ENCODE data around the gene GPR132. TPM values are rescaled to one million over a fixed set of nuclear protein-coding genes. Genes with fewer than 3 reads are reported as not detected.
A peak's percentile ranks its signal among the peaks of the same experiment; 100 is the strongest.

Gene GPR132
- total RNA-seq, 2 experiments from 2014 or later: 15.1 to 16.4 TPM

DNA sequence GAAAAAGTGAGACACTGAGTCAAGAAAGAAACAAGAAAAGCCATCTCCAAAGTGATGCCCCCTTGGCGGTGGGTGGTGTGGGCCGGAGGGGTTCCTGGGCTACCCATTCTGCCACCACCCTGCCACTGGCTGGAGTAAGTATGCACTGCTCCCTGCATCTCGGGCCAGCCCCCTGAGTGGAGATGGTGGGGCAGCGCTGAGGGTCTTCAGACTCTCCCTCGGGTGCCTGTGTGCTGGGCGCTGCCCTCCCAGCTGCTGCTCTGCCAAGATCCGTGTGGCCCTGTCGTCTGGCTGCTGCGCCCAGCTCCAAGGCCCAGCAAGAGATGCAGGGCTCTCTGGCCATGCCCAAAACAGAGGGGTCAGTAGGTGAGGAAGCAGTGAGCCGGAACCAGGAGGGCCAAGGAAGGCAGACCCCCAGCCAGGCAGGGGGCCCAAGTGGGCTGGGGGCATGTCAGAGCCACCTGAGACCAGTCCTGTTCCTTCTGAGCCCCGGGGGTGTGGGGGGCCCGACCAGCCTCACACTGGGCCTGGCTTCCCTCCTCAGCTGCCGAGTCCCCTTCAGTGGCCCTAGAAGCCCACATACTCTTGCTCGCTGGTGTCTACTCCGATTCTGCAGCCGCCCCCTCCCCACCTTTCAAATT, 5.2 kb downstream of the GPR132 start:
- intact Hi-C loops (cut with micrococcal nuclease): no loop called here
- Mint-ChIP-seq H3K27me3 (no peaks in the 10 kb centered on the region), H3K4me3 (peak overlapping the region; percentile 86), H3K36me3 (ENCODE audit: low read depth) (peaks cover 31% of the 10 kb centered on the region), H3K4me1 (ENCODE audit: low read depth) (peaks cover 50% of the 10 kb centered on the region), H3K9me3 (no peaks in the 10 kb centered on the region), H3K27ac (peak overlapping the region; percentile 96)
- TF ChIP-seq, protein P1, sequence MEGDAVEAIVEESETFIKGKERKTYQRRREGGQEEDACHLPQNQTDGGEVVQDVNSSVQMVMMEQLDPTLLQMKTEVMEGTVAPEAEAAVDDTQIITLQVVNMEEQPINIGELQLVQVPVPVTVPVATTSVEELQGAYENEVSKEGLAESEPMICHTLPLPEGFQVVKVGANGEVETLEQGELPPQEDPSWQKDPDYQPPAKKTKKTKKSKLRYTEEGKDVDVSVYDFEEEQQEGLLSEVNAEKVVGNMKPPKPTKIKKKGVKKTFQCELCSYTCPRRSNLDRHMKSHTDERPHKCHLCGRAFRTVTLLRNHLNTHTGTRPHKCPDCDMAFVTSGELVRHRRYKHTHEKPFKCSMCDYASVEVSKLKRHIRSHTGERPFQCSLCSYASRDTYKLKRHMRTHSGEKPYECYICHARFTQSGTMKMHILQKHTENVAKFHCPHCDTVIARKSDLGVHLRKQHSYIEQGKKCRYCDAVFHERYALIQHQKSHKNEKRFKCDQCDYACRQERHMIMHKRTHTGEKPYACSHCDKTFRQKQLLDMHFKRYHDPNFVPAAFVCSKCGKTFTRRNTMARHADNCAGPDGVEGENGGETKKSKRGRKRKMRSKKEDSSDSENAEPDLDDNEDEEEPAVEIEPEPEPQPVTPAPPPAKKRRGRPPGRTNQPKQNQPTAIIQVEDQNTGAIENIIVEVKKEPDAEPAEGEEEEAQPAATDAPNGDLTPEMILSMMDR (IDR thresholded peaks at IDR 0.05): no peak
- DNase-seq (peak; percentile 49), ATAC-seq (peak; percentile 4)
- CTCF ChIA-PET: interaction anchor here (1.0 to 10.0 kb wide), 10 partner anchors 12 to 85 kb away, joined by 3 to 72 read pairs (median 8); partner anchors contain the start of gene CLBA1
- POLR2A ChIA-PET: interaction anchor here (0.6 to 4.6 kb wide), 7 partner anchors 10 to 1514 kb away, joined by 3 to 33 read pairs (median 6); partner anchors contain the start of gene PACS2

DNA sequence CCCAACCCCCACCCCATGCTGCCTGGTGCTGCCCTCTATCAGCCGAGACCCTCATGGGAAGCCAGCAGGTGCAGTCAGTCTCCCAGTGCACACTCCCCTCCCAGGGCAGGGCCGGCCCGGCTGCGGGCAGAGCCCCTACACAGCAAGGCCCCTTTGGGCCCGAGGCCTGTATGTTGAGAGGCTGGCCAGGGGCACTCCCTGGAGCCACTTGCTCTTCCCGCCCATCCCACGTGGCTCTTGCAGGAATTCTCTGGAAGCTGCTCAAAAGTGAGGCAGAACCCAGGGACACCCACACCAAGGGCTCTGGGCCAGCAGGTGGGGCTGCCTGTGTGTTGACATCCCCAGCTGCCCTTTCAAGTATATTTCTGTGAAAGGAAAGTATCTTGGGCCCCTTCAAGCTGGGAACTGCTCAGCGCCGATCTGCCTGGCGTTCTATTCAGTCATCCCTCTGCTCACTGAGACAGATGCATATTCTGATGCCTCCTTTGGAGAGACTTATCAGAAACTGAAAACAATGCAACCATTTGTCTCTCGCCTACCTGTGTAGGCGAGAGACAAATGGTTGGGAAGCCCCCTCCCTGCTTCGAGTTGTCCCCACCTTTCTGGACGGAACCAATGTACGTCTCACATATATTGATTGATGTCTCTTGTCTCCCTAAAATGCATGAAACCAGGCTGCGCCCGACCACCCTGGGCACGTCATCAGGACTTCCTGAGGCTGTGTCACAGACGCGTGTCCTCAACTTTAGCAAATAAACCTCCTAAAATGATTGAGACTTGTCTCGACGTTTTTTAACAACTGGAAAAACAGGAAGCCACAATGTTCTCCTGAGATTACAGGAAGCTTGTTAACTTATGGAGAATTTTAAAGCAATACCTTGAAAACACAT, 6.0 kb downstream of the GPR132 start:
- H3K4me1 Mint-ChIP-seq (ENCODE audit: low read depth): peaks cover 50% of the 10 kb centered on the region
- intact Hi-C loops (cut with micrococcal nuclease): no loop called here
- peak; percentile 65 for ATAC-seq
- ChIA-PET POLR2A (interaction anchor here (0.6 to 4.6 kb wide), 9 partner anchors 8 to 1515 kb away, joined by 3 to 33 read pairs (median 6); partner anchors contain the start of genes CDCA4 and PACS2), CTCF (interaction anchor here (0.9 to 10.0 kb wide), 11 partner anchors 12 to 85 kb away, joined by 3 to 72 read pairs (median 6); partner anchors contain the start of gene CLBA1)
- H3K4me3 Mint-ChIP-seq: peak overlapping the region; percentile 86
- no peaks in the 10 kb centered on the region for H3K27me3 Mint-ChIP-seq
- H3K9me3 Mint-ChIP-seq: no peaks in the 10 kb centered on the region
- H3K27ac Mint-ChIP-seq: peak overlapping the region; percentile 96
- peak; percentile 90 for DNase-seq
- TF ChIP-seq, protein P1 (IDR thresholded peaks at IDR 0.05): peak; percentile 34
- peaks cover 28% of the 10 kb centered on the region for H3K36me3 Mint-ChIP-seq (ENCODE audit: low read depth)

DNA sequence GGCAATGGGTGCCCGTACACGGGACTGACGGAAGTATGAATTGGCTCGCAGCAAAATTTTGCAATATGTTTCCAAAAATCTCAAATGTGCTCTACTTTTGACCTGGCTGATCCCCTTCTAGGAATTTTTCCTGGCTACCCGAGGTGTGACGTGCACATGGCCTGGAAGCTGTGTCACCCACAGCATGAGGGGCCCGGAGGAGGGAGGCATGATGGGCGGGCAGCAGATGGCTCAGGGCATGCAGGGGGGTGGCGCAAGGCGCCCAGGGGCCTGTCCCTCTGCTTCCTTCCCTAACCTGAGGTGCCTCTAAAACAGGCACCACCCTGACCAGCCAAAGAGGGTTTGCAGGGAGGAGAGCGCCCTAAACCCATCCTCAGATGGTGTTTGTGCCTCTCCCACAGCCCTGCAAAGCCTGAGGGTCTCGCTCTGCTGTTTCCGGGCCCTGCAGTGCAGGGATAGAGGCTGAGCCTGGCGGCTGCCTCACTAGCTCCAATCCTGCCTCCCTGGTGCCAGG, 6.7 kb downstream of the GPR132 start:
- H3K4me1 Mint-ChIP-seq (ENCODE audit: low read depth): peaks cover 47% of the 10 kb centered on the region
- CTCF ChIA-PET: interaction anchor here (0.9 to 10.0 kb wide), 11 partner anchors 11 to 84 kb away, joined by 3 to 72 read pairs (median 6); partner anchors contain the start of gene CLBA1
- TF ChIP-seq, protein P1 (IDR thresholded peaks at IDR 0.05): no peak
- peaks cover 30% of the 10 kb centered on the region for H3K36me3 Mint-ChIP-seq (ENCODE audit: low read depth)
- intact Hi-C loops (cut with micrococcal nuclease): no loop called here
- ATAC-seq: no peak
- no peak overlapping the region for H3K4me3 Mint-ChIP-seq
- no peaks in the 10 kb centered on the region for H3K9me3 Mint-ChIP-seq
- H3K27ac Mint-ChIP-seq: peak overlapping the region; percentile 96
- POLR2A ChIA-PET: interaction anchor here (0.6 to 4.6 kb wide), 8 partner anchors 9 to 75 kb away, joined by 3 to 33 read pairs (median 11); partner anchors contain the start of gene CDCA4
- H3K27me3 Mint-ChIP-seq: no peaks in the 10 kb centered on the region
- no peak for DNase-seq

DNA sequence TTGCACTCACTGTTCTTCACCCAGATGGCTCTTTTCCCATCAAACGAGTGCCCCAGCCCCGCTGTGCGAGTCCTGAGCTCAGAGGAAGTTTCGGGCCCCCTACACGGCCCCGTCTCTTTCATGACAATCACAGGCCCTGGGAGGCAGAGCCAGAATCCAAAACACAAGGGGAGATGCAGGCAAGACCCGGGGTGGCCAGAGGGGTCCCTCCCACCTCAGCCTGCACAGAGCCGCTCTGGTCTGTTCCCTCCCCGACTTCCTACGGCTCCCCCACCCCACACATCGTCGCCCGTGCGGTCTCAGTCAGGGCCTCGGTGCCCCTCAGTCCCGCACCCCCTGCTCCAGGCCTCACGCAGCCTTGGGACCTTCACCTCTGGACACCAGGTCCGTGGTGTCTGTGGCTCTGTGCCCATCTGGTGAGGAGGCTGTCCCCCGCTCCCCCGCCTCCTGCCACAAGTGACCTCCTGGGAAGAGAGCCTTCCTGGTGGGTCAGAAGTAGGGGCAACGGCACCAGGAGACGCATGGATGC, 8.9 kb downstream of the GPR132 start:
- Mint-ChIP-seq H3K27ac (no peak overlapping the region), H3K4me3 (no peak overlapping the region), H3K9me3 (no peaks in the 10 kb centered on the region), H3K36me3 (ENCODE audit: low read depth) (peaks cover 30% of the 10 kb centered on the region), H3K27me3 (no peaks in the 10 kb centered on the region), H3K4me1 (ENCODE audit: low read depth) (peaks cover 32% of the 10 kb centered on the region)
- DNase-seq (no peak), ATAC-seq (no peak)
- CTCF ChIA-PET: interaction anchor here (3.1 to 3.8 kb wide), 2 partner anchors 10 to 82 kb away, joined by 16 to 32 read pairs; no protein-coding TSS in a partner anchor
- POLR2A ChIA-PET: interaction anchor here (0.8 to 3.1 kb wide), 2 partner anchors 10 to 37 kb away, joined by 3 to 16 read pairs; partner anchors contain the start of gene CDCA4
- TF ChIP-seq, protein P1 (IDR thresholded peaks at IDR 0.05): no peak
- intact Hi-C loops (cut with micrococcal nuclease): no loop called here
